HCT116 (cell line): ENCODE results near the gene TACC2. TPM values are rescaled to one million over a fixed set of nuclear protein-coding genes. Genes with fewer than 3 reads are reported as not detected.

Source experiments
- ATAC-seq: fragments of 200-7000 bp; cut with Tn5 transposase; 2 replicates; pipeline ENCODE4 v1.9.1; 2020; ENCODE audit warnings: mild to moderate bottlenecking, moderate library complexity
- BruUV-seq: library from RNA; stranded (reverse); fragments of 400-500 nt; replicated peaks from 2 replicates; lab custom pipeline; 2021; lab: Mats Ljungman, UMichigan
- CTCF ChIA-PET: fragments of 300-600 bp; sonication (Branson Sonifier 250); formaldehyde crosslinking; loops from one replicate; lab custom pipeline; 2021; ENCODE audit warnings: antibody characterized with exemption; lab: Charles Lee
- POLR2A ChIA-PET: fragments of 300-600, 350-600 bp; sonication (Branson Sonifier 250); formaldehyde crosslinking; loops from one replicate; lab custom pipeline; 2021; ENCODE audit warnings: antibody characterized with exemption; lab: Charles Lee
- RAD21 ChIA-PET, 2 experiments: fragments of 300-600 bp; sonication (Branson Sonifier 250); formaldehyde crosslinking; loops; one replicate each; lab custom pipeline; 2023; ENCODE audit warnings: low total read pairs in 2 of 2; ENCODE audit not compliant: uncharacterized antibody in 2 of 2, unreplicated experiment in 2 of 2, low non-redundant PET in 1 of 2; lab: Charles Lee
- DNase-seq: peaks from one replicate; pipeline ENCODE4 v3.0.0-alpha.2; 2010; ENCODE audit warnings: low read depth, low spot score
- H2AFZ ChIP-seq: fragments of 200-600 bp; shearing (Covaris generic), sonication (generic); 2 replicates; pipeline ENCODE4 v1.6.1; 2017; ENCODE audit warnings: low read depth, mixed run types, mixed read lengths, antibody characterized with exemption, low read length; ENCODE audit not compliant: poor library complexity, severe bottlenecking
- H3K27ac ChIP-seq: 2 replicates; pipeline ENCODE4 v1.5.1; 2012; ENCODE audit warnings: low read depth, low read length
- H3K27me3 ChIP-seq: fragments of 200-600 bp; sonication (generic); 2 replicates; pipeline ENCODE4 v1.6.1; 2016; ENCODE audit warnings: mixed run types, low read length, mixed read lengths; ENCODE audit not compliant: insufficient read depth
- H3K36me3 ChIP-seq, 2 experiments: fragments of 200-500 bp in 1 of 2; fragments of 200-600 bp in 1 of 2; sonication (Bioruptor generic) in 1 of 2; sonication (generic) in 1 of 2; 2 replicates each; pipeline versions ENCODE4 v1.5.1 to v1.6.1; 2014 to 2016; ENCODE audit warnings: low read length in 2 of 2, inconsistent platforms in 1 of 2, mixed read lengths in 1 of 2, mixed run types in 1 of 2; ENCODE audit not compliant: insufficient read depth in 2 of 2, control insufficient read depth in 1 of 2
- H3K4me1 ChIP-seq, 2 experiments: fragments of 200-600 bp in 1 of 2; sonication (generic) in 1 of 2; 2 replicates each; pipeline versions ENCODE4 v1.5.1 to v1.6.1; 2012 to 2017; ENCODE audit warnings: low read length in 2 of 2, inconsistent platforms in 1 of 2, mild to moderate bottlenecking in 1 of 2, mixed read lengths in 1 of 2, mixed run types in 1 of 2, moderate library complexity in 1 of 2; ENCODE audit not compliant: insufficient read depth in 2 of 2, control insufficient read depth in 1 of 2
- H3K4me2 ChIP-seq: fragments of 200-600 bp; sonication (generic); 2 replicates; pipeline ENCODE4 v1.6.1; 2017; ENCODE audit warnings: mixed run types, low read length, mixed read lengths
- H3K4me3 ChIP-seq, 2 experiments: fragments of 200-600 bp in 1 of 2; sonication (generic) in 1 of 2; replicated peaks in 1 of 2; 2 replicates each; pipeline ENCODE4 v1.5.1; 2011 to 2016; ENCODE audit warnings: low read length in 2 of 2, control low read depth in 1 of 2, low read depth in 1 of 2, mild to moderate bottlenecking in 1 of 2, mixed read lengths in 1 of 2, mixed run types in 1 of 2
- H3K79me2 ChIP-seq: fragments of 200-600 bp; sonication (generic); 2 replicates; pipeline ENCODE4 v1.6.1; 2017; ENCODE audit warnings: mild to moderate bottlenecking, mixed run types, low read length, moderate library complexity, mixed read lengths; ENCODE audit not compliant: insufficient read depth
- H3K9ac ChIP-seq: fragments of 200-600 bp; sonication (generic); 2 replicates; pipeline ENCODE4 v1.6.1; 2016; ENCODE audit warnings: low read length, mixed read lengths
- H3K9me2 ChIP-seq: fragments of 200-600 bp; sonication (generic), shearing (Covaris generic); 2 replicates; pipeline ENCODE4 v1.6.1; 2017; ENCODE audit warnings: mixed run types, mild to moderate bottlenecking, moderate library complexity; ENCODE audit not compliant: insufficient read depth
- H3K9me3 ChIP-seq, 2 experiments: fragments of 200-500 bp in 1 of 2; fragments of 200-600 bp in 1 of 2; sonication (Bioruptor generic) in 1 of 2; sonication (generic) in 1 of 2; 2 replicates each; pipeline ENCODE4 v1.6.1; 2014 to 2017; ENCODE audit warnings: low read length in 2 of 2, mixed read lengths in 2 of 2, inconsistent platforms in 1 of 2, low read depth in 1 of 2, mild to moderate bottlenecking in 1 of 2, mixed run types in 1 of 2, moderate library complexity in 1 of 2; ENCODE audit not compliant: control insufficient read depth in 1 of 2, insufficient read depth in 1 of 2
- H4K20me1 ChIP-seq: fragments of 200-600 bp; sonication (generic), shearing (Covaris generic); 2 replicates; pipeline ENCODE4 v1.6.1; 2017; ENCODE audit warnings: mixed run types, mild to moderate bottlenecking, moderate library complexity; ENCODE audit not compliant: insufficient read depth
- CBX3 ChIP-seq: IDR thresholded peaks from 2 replicates; pipeline ENCODE4 v1.6.1; 2012; ENCODE audit warnings: low read depth
- CEBPB ChIP-seq: IDR thresholded peaks from 2 replicates; pipeline ENCODE4 v1.6.1; 2012; ENCODE audit warnings: low read depth
- EGR1 ChIP-seq: IDR thresholded peaks from 2 replicates; pipeline ENCODE4 v1.6.1; 2012; ENCODE audit warnings: low read depth
- EZH2phosphoT487 ChIP-seq: fragments of 200-600 bp; IDR thresholded peaks from 2 replicates; pipeline ENCODE4 v1.6.1; 2018; ENCODE audit warnings: antibody characterized with exemption, borderline replicate concordance
- FOSL1 ChIP-seq: IDR thresholded peaks from 2 replicates; pipeline ENCODE4 v1.6.1; 2012; ENCODE audit warnings: low read depth
- JUND ChIP-seq: IDR thresholded peaks from 2 replicates; pipeline ENCODE4 v1.6.1; 2012
- POLR2AphosphoS5 ChIP-seq: IDR thresholded peaks from 2 replicates; pipeline ENCODE4 v1.6.1; 2011; ENCODE audit warnings: mild to moderate bottlenecking, low read depth, low read length, moderate library complexity
- RAD21 ChIP-seq: IDR thresholded peaks from 2 replicates; pipeline ENCODE4 v1.6.1; 2012; ENCODE audit warnings: low read depth, mild to moderate bottlenecking
- REST ChIP-seq: IDR thresholded peaks from 2 replicates; pipeline ENCODE4 v1.6.1; 2012; ENCODE audit warnings: low read depth
- SIN3A ChIP-seq: IDR thresholded peaks from 2 replicates; pipeline ENCODE4 v1.6.1; 2012; ENCODE audit warnings: low read depth
- TCF7L2 ChIP-seq: IDR thresholded peaks from 2 replicates; pipeline ENCODE4 v1.7.0; 2011; ENCODE audit warnings: borderline replicate concordance, inconsistent platforms; ENCODE audit not compliant: insufficient read depth, insufficient read length; ENCODE audit errors: extremely low read depth
- ZBTB33 ChIP-seq: IDR thresholded peaks from 2 replicates; pipeline ENCODE4 v1.6.1; 2011; ENCODE audit warnings: mild to moderate bottlenecking, low read length, moderate library complexity; ENCODE audit not compliant: insufficient replicate concordance; ENCODE audit errors: extremely low read depth
- ZFX ChIP-seq: fragments of 450-650 bp; IDR thresholded peaks from 2 replicates; pipeline ENCODE4 v1.6.1; 2017
- ZNF274 ChIP-seq: fragments of 200-500 bp; sonication (Bioruptor generic); IDR thresholded peaks from 2 replicates; pipeline ENCODE4 v1.6.1; 2014; ENCODE audit warnings: mild to moderate bottlenecking, low read depth, low read length, inconsistent platforms
- intact Hi-C: fragments of 100-400 bp; cut with micrococcal nuclease; formaldehyde crosslinking; loops from 2 replicates; pipeline ENCODE4 v1.10.0; 2022
- total RNA-seq: library from RNA; stranded (reverse); gene quantifications from one replicate; pipeline ENCODE4 v1.2.1, GENCODE V29; 2021; ENCODE audit not compliant: unreplicated experiment
- TF ChIP-seq, protein P1 (sequence below), 3 experiments: fragments of 200-600 bp in 1 of 3; sonication (generic) in 1 of 3; IDR thresholded peaks in 2 of 3; conservative IDR thresholded peaks in 1 of 3; 2 replicates each; pipeline ENCODE4 v1.5.1; 2012 to 2017; ENCODE audit warnings: low read depth in 2 of 3, low read length in 2 of 3, antibody characterized with exemption in 1 of 3, borderline replicate concordance in 1 of 3, control low read depth in 1 of 3, mild to moderate bottlenecking in 1 of 3, mixed read lengths in 1 of 3, mixed run types in 1 of 3, moderate library complexity in 1 of 3; ENCODE audit not compliant: insufficient read depth in 1 of 3
- TF ChIP-seq, protein P2 (sequence below): IDR thresholded peaks from 2 replicates; pipeline ENCODE4 v1.6.1; 2012
- TF ChIP-seq, protein P3 (sequence below): IDR thresholded peaks from 2 replicates; pipeline ENCODE4 v1.6.1; 2012

The TACC2 gene
- total RNA-seq, 1 experiment from 2014 or later: 38.6 TPM

- ChIA-PET POLR2A (no interaction called here), CTCF (no interaction called here), RAD21 (no interaction called here)
- TF ChIP-seq ZFX (no peak), POLR2AphosphoS5 (no peak), ZNF274 (no peak), CEBPB (no peak), FOSL1 (no peak), CBX3 (no peak), SIN3A (no peak), RAD21 (no peak), EZH2phosphoT487 (no peak), EGR1 (no peak), ZBTB33 (no peak), JUND (no peak), TCF7L2 (no peak), REST (no peak)
- TF ChIP-seq, protein P1, sequence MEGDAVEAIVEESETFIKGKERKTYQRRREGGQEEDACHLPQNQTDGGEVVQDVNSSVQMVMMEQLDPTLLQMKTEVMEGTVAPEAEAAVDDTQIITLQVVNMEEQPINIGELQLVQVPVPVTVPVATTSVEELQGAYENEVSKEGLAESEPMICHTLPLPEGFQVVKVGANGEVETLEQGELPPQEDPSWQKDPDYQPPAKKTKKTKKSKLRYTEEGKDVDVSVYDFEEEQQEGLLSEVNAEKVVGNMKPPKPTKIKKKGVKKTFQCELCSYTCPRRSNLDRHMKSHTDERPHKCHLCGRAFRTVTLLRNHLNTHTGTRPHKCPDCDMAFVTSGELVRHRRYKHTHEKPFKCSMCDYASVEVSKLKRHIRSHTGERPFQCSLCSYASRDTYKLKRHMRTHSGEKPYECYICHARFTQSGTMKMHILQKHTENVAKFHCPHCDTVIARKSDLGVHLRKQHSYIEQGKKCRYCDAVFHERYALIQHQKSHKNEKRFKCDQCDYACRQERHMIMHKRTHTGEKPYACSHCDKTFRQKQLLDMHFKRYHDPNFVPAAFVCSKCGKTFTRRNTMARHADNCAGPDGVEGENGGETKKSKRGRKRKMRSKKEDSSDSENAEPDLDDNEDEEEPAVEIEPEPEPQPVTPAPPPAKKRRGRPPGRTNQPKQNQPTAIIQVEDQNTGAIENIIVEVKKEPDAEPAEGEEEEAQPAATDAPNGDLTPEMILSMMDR (IDR thresholded peaks at IDR 0.05 in 2 of 3, conservative IDR thresholded peaks at IDR 0.05 in 1 of 3; ENCODE audit: borderline replicate concordance in 1 of 3, insufficient read depth in 1 of 3, low read depth in 2 of 3, low read length in 2 of 3): no peak
- TF ChIP-seq, protein P2, sequence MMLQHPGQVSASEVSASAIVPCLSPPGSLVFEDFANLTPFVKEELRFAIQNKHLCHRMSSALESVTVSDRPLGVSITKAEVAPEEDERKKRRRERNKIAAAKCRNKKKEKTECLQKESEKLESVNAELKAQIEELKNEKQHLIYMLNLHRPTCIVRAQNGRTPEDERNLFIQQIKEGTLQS: no peak
- TF ChIP-seq, protein P3, sequence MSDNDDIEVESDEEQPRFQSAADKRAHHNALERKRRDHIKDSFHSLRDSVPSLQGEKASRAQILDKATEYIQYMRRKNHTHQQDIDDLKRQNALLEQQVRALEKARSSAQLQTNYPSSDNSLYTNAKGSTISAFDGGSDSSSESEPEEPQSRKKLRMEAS: no peak
- H3K36me3 ChIP-seq: peaks cover 0 to 5% of the 10 kb centered on the region in 2 experiments; a peak in 1 of 4 replicates
- no peak overlapping the region for H3K4me3 ChIP-seq
- intact Hi-C loops: no loop called here
- H3K9me3 ChIP-seq: no peaks in the 10 kb centered on the region
- H3K27me3 ChIP-seq: no peaks in the 10 kb centered on the region
- no peak for ATAC-seq
- H3K9ac ChIP-seq: no peak overlapping the region
- H4K20me1 ChIP-seq: no peaks in the 10 kb centered on the region
- no peak overlapping the region for H3K27ac ChIP-seq
- no peaks in the 10 kb centered on the region for H3K9me2 ChIP-seq
- BruUV-seq: no TSS peak
- no peaks in the 10 kb centered on the region for H3K79me2 ChIP-seq
- no peak overlapping the region for H3K4me2 ChIP-seq
- H2AFZ ChIP-seq: no peak overlapping the region
- H3K4me1 ChIP-seq: no peaks in the 10 kb centered on the region
- DNase-seq: no peak
These were observed 256.2 kb downstream of the TACC2 start for GRCh38 chr10:122245136-122245535.
